ENCODE data around the gene PLTP.
"Not testable (repeated sequence)": the region's sequence is repeated elsewhere in the genome, so short reads cannot be mapped to it uniquely, and the experiment has no call there.

The PLTP gene

DNA sequence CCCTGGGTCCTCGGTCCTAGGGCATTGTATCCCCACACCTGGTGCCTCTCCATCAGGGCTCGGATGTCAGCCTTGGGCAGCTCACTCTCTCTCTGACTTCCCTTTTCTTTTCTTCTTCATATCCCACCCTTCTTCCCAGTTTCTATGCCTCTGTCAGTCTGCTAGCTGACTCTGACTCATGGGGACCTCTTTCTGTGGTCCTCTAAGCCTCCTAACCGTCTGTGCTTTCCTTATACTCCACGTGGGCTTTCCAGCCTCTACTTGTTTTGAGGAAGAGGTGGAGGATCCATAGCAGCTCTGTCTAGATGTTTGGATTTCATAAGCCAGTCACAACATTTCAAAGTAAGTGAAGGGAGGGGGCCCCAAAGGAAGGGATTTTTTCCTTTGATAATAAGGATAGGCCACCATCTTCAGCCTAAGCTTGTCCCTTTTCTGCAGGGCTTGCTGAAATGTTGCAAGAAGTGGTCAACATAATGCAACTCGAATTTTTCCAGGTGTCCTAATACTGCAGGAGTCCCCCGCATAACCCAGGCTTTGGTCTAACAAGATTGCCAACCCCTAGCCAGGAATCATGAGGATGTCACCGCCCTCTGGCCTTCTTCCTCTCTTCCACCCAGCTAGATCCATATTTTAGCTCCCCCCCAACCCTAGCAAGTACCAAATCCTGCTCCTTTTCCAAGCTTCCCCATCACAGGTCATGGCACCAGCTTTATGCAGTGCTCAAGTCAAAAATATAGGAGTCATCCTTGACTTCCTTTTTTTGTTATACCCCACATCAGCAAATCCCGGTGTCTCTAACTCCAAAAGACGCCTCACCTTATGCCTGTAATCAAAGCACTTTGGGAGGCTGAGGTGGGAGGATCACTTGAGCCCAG is 8.7 kb upstream of the PLTP start:
- no peak for DNase-seq (ENCODE audit: low read depth in 2 of 2)

DNA sequence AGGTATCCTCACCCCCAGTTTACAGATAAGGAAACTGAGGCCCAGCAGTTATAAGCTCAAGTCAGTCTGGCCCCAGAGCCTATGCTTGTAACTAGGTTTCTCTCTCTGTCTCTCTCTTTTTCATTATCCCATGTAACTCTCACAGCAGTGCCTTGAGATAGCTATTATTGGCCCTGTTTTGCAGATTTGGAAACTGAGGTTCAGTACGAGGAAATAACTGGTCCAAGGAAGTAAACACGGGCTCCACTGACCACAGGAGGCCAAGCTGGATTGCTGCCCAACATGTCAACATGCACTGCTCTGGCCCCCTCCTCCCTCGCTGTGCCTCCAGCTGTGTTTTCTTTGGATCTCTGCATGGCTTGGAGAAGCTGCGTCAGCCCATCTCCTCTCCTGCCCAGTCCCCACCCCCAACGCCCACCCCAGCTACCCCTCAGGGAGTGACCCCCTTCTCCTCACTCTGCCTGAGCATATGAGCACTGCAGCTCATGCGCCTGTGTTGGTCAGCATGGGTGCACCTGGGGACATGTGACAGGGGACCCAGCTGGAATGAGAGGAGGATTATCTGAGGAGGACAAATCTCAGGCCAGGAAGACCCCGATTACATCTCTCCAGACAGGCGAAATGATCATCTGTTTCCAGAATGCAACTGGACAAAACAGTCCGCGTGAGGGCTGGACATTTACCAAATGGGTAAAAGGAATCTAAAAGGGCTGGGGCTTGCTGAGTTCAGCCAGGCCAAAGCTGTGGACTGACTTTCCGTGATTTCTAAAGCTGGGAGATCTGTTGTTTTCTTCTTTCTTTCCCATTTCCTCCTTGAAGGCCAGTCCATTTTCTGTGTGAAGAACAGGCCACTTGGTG is 7.8 kb upstream of the PLTP start:
- no peak for DNase-seq (ENCODE audit: low read depth in 2 of 2)

DNA sequence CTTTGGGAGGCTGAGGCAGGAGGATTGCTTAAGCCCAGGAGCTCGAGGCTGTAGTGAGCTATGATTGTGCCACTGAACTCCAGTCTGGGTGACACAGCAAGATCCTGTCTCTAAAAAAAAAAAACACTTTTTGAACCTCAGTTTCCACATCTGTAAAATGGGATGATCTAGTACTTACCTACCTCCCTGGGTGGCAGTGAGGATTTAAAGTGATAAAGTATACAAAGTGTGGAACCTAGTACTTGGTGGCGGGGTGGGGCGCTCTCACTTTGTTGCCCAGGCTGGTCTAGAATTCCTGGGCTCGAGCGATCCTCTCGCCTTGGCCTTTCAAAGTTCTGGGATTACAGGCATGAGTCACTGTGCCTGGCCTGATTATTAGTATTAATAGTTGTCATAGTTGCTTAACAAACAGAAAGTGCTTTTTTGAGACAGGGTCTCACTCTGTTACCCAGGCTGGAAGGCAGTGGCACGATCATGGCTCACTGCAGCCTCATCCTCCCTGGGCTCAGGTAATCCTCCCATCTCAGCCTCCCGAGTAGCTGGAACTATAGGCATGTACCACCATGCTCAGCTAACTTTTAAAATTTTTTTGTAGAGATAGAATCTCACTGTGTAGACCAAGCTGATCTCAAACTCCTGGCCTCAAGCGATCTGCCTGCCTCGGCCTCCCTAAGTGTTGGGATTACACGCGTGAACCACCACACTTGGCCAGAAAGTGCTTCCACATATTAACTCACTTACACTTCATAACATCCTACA is 7.0 kb upstream of the PLTP start:
- no peak for DNase-seq (ENCODE audit: low read depth in 2 of 2)

DNA sequence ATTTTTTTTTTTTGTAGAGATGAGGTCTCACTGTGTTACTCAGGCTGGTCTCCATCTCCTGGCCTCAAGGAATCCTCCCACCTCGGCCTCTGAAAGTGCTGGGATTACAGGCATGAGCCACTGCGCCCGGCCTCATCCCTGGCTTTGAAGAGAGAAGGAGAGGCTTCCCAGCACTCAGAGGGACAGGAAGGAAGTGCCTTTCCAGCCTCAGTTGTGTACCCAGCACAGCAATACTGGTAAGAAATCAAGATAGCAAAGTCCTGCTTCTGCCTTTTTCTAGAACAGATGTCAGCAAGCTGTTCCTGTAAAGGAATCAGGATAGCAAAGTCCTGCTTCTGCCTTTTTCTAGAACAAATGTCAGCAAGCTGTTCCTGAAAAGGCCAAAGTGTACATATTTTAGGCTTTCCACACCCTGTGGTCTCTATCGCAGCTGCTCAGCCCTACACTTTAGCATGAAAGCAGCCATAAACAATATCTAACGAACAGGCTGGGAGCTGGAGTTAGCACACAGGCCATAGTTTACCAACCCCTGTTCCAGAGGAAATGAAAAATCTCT is 6.3 kb upstream of the PLTP start:
- no peak for DNase-seq (ENCODE audit: low read depth in 2 of 2)

DNA sequence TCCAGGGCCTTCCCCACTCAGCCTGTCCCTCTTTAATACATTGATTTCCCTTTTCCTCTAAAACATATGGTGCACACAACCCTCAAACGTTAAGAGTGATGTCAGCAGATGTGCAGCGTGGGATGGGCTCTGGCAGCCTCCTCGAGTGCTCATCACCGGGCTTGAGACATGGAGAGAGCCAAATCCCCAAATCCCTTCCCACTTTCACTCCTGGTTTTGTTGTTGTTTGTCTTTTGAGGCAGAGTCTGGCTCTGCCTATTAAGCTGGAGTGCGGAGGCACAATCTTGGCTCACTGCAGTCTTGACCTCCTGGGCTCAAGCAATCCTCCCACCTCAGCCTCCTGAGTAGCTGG is 5.8 kb upstream of the PLTP start:
- no peak for DNase-seq (ENCODE audit: low read depth in 2 of 2)

DNA sequence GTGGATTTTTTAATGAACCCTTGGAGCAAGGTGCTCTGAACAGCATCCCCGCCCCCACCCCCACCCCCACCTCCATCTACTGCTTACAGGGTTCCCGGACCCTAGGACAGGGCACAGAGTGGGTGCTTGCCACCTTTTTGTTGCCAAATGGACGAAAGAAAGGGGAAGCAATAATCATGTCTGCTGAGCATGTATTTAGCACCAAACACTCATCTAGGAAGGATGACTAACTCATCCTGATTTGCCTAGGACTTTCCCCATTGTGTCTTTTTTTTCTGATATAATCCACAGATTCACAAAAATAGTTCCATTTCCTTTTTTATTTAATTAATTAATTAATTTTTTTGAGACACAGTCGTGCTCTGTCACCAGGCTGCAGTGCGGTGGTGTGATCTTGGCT is 1.2 kb upstream of the PLTP start:
- no peak for DNase-seq (ENCODE audit: low read depth in 2 of 2)

DNA sequence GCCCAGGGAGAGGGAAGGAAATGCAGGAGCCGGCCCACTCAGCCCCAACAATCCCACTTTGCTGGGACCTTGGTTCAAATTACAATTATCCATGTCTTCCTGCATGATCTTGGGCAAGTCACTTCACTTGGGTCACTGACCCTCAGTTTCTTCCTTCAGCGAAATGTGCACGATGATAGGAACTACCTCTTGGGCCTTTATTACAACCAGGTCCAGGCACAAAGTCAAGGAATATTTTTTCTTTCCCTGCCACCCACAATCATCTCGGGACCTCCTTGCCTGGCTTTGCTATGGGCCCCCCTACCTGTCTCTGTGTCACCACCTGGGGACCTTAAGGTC is 358 bp upstream of the PLTP start:
- DNase-seq (ENCODE audit: low read depth in 2 of 2): no peak

DNA sequence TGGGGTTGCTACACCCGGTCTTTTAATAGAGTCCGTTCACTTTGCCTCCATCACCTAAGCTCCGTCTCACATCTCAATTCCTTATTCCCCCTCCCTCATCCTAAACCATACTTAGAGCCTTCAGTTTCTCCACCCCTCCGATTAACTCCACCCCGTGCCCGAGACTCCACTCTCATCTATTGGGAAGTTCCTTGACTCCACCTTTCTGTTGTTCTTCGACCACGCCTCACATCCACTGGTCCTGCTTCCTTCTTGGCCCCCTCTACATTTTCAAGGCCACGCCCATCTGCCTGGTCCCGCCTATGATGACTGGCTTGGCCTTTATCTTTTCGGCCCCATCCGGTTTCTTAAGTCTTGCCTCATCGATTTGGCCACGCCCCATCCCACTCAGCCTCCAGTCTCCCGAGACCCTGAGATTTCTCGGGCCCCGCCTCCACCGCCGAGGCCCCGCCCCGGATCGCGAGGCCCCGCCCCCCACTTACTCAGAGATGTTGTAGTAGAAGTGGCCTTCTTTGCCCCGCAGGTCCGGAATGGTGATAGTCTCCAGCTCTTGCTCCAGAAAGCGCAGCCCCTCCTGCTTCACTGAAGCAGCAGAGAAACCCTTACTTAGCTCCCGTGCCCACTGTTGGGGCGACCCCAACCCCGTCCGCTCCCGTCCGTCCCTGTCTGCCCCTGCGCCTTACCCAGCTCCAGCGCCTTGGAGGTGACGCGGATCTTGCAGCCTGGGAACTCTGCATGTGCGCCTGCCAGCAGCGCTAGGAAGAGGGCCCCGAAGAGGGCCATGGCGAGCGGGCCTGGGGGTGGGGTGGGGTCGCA is 1.1 kb downstream of the PLTP start:
- peak; percentile 66 to 94 for DNase-seq (ENCODE audit: low read depth in 2 of 2)

DNA sequence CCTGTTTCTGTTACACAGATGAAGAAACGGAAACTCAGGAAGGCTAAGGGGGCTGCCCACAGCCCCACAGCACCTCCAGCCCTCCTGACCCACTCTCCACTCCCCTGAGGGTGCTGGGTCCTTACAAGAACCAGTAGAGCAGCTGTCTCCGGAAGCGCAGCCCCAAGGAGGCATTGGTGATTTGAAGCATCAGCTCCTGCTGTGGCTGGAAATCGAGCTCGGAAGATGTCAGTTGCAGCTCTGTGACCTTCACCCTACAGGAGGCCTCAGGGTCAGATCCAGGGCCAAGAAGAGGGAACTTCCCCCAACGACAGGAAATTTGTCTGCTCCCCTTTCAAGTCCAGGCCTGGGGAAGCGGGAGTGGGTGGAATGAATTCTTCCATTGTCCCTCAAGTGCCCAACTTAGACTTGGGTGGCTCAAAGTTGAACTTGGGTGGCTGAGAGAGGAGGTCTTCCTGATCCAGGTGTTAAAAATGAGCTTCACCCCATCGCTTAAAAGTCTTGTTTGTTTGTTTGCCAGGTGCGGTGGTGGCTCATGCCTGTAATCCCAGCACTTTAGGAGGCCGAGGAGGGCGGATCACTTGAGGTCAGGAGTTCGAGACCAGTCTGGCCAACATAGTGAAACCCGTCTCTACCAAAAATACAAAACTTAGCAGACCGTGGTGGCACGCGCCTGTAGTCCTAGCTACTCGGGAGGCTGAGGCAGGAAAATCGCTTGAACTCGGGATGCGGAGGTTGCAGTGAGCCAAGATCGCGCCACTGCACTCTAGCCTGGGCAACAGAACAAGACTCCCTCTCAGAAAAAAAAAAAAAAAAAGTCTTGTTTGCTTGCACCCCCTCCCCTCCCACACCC is 1.9 kb downstream of the PLTP start:
- DNase-seq (ENCODE audit: low read depth in 2 of 2): no peak

DNA sequence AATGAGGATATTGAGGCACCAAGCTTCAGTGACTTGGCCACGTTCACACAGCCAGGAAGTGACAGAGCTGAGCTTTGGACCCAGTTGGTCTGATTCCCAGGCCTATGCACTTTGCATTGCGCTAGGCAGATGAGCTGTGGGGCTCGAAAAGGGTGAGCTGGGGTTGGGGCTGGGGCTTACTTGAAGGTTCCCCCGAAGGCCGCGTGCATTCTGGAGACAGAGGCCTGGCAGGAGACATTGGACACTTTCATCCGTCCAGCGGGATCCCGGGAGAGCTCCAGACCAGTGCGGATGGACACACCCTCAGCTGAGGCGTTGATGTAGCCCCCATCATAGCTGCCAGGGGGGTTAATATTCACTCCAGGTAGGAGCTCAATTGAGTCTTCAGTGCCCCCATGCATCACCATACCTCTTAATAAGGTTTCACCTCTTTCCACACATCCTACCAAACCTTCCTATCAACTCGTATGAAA is 2.6 kb downstream of the PLTP start:
- DNase-seq (ENCODE audit: low read depth in 2 of 2): no peak

DNA sequence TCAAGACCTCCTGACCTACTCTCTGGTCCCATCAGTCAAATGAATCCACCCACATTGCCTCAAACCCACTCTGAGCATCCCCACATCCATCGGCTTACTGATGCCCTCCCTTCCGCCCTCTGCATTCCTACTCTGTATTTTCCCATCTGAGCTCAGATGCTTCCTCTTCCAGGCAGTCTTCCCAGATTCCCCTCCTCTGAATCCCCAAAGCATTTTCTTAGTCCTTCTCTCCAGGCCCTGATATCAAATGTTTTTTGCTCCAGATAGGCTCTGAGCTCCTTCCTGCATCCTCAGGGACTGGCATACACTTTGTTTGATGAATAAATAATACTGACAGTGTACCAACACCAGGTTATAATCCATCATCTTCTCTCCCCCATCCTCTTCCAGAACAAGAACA is 3.9 kb downstream of the PLTP start:
- no peak for DNase-seq (ENCODE audit: low read depth in 2 of 2)

DNA sequence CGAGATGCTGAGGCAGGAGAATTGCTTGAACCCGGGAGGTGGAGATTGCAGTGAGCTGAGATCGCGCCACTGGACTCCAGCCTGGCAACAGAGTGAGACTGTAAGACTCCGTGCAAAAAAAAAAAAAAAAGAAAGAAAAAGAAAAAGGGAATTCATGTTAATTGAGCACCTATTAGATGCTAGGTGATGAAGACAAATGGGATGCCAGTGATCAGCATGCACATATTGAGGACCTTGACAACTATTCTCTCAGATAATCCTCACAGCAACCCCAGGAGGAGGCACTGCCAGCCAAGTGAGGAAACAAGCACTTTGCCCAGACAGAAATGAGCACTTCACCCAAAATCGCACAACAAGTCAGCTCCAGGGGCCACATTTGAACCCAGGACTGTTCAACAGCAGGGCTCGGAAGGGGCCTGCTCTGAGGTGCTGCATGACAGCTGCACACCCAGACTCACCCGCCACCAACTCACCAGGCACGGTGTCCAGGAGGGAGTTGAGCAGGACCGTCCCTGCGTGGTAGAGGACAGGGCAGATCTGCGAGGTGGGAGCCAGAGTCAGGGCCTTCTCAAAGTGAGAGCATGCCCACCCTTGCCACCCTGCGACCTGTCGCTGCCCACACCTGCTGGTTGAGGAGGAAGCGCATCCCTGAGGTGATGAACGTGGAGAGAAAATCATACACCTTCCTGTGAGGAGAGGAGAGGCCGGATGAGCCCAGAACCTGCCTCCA is 4.6 kb downstream of the PLTP start:
- no peak for DNase-seq (ENCODE audit: low read depth in 2 of 2)

DNA sequence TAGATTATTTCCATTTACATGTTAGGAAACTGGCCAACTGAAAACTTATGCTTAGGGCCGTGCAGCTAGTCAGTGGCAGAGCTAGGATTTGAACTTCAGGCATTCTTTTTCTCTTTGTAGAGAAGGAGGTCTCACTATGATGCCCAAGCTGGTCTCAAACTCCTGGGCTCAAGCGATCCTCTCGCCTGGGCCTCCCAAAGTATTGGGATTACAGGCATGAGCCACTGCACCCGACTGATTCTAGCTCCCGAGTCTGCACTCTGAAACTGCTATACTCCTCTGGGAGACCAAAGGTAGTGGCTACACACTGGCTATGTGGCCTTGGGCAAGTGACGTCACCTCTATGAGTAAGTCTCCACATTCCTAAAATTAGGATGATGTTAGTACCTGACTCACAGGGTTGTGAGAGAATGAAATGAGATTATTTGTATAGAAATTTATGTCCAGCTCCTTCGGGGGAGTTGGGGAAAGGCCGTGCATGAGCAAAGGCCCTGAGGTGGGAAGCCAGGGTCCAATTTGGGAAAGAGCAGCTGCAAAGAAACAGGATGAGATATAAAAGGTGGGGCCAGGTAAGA is 6.4 kb downstream of the PLTP start:
- no peak for DNase-seq (ENCODE audit: low read depth in 2 of 2)

DNA sequence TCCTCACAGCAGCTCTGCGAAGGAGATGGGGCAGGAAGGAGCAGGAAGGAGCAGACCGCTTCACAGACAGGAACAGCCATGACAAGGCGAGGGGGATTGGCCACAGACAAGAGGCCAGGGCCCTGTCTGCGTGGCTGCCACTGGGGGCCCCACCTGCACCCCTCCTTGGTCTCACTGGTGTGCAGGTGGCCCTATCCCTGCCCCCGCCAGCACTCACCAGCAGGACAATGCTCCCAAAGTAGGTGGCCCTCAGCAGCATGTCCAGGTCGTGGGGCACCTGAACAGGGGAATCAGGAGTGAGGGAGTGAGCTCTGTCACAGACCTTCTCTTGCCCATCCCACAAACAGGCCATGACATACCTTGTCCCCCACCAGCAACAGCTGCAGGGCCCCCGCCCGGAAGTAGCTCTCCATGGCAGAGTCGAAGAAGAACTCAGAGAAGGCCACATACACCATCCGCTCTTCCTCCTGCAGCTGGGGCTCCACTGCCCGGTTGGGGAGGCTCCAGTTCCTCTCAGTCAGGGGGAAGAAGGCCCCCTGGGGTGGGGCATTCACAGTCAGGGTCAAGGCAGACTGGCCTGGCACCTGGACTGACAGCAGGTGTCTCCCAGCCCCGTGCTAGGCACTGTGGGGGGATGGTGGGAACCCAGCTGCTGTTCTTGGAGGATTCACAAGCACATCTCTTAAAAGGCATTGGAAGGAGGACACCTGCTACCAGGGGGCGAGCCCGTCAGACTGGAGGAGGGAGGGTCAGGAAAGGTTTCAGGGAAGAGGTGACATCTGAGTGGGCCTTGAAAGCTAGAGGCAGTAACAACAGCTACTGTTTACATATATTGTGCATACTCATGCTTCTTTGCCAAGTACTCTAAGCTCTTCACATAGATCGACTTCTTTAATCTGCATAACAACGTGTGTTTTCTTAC is 7.1 kb downstream of the PLTP start:
- no peak for DNase-seq (ENCODE audit: low read depth in 2 of 2)

DNA sequence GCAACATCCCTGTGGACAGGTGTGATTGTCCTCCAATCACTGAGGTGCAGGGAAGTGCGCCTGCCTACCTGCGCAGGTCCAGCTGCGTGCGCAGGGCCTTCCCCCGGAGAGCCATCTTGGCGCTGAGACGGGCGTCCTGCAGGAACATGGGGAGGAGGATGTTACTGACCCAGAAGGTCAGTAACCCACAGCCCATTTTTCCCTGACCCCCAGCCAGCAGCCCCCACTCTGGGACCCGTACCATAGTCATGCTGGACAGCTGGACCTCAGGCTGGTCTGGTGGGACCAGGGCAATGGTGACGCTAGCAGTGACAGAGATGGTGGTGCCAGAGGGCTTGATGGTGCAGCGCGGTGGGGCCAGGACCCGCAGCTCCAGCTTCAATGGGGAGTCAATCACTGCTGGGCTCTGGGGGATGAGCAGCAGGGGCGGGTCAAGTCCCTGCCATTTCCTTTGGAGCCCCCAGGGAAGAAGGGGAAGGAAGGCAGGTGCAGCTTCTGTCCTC is 9.7 kb downstream of the PLTP start:
- DNase-seq (ENCODE audit: low read depth in 2 of 2): no peak

DNA sequence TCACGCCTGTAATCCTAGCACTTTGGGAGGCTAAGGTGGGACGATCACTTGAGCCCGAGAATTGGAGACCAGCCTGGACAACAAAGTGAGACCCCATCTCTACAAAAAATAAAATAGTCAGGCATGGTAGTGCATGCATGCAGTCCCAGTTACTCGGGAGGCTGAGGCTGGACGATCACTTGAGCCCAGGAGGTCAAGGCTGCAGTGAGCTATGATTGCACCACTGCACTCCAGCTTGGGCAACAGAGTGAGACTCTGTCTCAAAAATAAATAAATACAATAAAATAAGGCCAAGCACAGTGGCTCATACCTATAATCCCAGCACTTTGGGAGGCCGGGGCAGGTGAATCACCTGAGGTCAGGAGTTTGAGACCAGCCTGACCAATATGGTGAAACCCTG is 10.6 kb downstream of the PLTP start:
- not testable (repeated sequence) for DNase-seq (ENCODE audit: low read depth in 2 of 2)

DNA sequence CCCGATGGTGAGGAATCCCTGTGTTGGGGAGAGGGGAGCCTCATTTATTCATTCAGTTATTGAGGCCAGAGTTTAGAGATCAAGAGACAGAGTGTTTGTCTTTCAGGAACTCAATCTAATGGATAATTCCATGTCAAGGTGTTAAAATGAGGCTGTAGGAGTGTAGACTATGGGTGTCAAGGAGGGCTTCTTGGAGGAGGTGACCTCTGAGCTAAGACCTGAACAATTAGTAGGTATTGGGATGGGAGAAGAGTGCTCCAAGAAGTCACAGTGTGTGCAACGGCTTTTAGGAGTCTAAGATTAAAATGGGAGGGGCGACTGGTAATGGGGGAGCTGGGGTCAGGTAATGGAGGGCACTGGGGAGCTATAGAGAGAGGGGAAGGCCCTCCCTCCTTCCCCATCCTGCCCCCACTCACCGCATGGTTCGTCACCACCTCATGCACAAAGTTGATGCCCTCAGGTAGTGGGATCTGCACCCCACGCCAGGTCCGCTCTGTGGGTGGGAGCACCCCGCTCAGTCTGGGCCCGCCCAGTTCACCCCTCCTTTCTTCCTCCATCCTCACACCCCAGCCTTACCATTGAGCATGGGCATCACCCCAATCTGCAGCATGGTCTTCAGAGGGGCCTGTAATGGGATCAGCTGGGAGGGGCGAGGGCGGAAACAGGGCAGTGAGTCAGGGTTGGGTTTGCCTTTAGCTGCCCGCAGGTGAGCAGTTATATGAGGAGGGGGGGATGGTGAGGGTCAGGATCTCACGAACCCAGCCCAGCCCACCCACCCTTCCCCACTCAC is 12.7 kb downstream of the PLTP start:
- no peak for DNase-seq (ENCODE audit: low read depth in 2 of 2)

Data from stimulated activated CD4-positive, alpha-beta T cell treated with anti-CD3 and anti-CD28 coated beads, Interleukin-1b, Interleukin-23, amount 100 ng/mL, for 1 hour (primary cell).